HL-60 (cell line): ENCODE data around the gene POLD2.

Source experiments
- DNase-seq, 2 experiments: peaks; one replicate each; pipeline ENCODE4 v3.0.0-alpha.2; 2010 to 2020; ENCODE audit warnings: low read depth in 1 of 2, low spot score in 1 of 2
- H3K27ac ChIP-seq: fragments of 250-450 bp; sonication (Bioruptor Pico); replicated peaks from 2 replicates; pipeline ENCODE4 v1.5.1; 2020; ENCODE audit warnings: mild to moderate bottlenecking, moderate library complexity
- H3K27me3 ChIP-seq: fragments of 250-450 bp; sonication (Bioruptor Pico); 2 replicates; pipeline ENCODE4 v1.5.1; 2021; ENCODE audit warnings: mild to moderate bottlenecking, moderate library complexity; ENCODE audit not compliant: insufficient read depth, poor library complexity, severe bottlenecking
- H3K4me3 ChIP-seq: replicated peaks from 2 replicates; pipeline ENCODE4 v1.5.1; 2011; ENCODE audit warnings: mild to moderate bottlenecking, control low read depth, low read length; ENCODE audit not compliant: insufficient read depth
- CTCF ChIP-seq: IDR thresholded peaks from one replicate; pipeline ENCODE4 v1.5.1; 2011; ENCODE audit warnings: low read length, control low read depth, inconsistent platforms; ENCODE audit not compliant: insufficient read depth
- GABPA ChIP-seq: IDR thresholded peaks from 2 replicates; pipeline ENCODE4 v1.6.1; 2012; ENCODE audit warnings: low read depth
- POLR2AphosphoS5 ChIP-seq: IDR thresholded peaks from 2 replicates; pipeline ENCODE4 v1.6.1; 2012; ENCODE audit warnings: low read depth
- REST ChIP-seq: IDR thresholded peaks from 2 replicates; pipeline ENCODE4 v1.6.1; 2012; ENCODE audit warnings: low read depth; ENCODE audit not compliant: insufficient replicate concordance
- SPI1 ChIP-seq: IDR thresholded peaks from 2 replicates; pipeline ENCODE4 v1.6.1; 2012; ENCODE audit warnings: low read depth, mild to moderate bottlenecking, borderline replicate concordance

POLD2 gene

DNA sequence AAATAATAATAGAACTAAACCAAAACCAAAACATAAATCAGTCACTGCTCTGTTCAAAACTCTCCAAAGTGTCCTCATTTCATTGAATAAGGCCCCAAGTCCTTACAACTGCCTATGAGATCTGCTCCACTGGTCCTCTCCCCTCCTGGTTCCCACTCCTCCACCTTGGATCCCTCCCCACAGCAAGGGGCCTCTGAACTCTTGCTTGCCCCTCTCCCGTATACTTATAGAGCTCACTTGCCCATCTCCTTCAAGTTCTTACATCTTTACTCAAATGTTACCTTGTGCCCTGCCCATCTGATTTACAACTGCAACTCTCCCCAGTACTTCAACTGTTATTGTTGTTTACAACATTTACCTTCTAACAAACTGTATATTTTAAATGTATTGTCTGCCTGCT, 819 bp downstream of the POLD2 start:
- no peak for TF ChIP-seq GABPA
- no peak for TF ChIP-seq SPI1
- TF ChIP-seq POLR2AphosphoS5, result no peak; the same call in 1 of the 2 replicates
- TF ChIP-seq REST, result no peak
- H3K27me3 ChIP-seq, result no peaks in the 10 kb centered on the region
- peak overlapping the region; percentile 89 for H3K4me3 ChIP-seq
- no peak for DNase-seq
- peak overlapping the region; percentile 80 for H3K27ac ChIP-seq

DNA sequence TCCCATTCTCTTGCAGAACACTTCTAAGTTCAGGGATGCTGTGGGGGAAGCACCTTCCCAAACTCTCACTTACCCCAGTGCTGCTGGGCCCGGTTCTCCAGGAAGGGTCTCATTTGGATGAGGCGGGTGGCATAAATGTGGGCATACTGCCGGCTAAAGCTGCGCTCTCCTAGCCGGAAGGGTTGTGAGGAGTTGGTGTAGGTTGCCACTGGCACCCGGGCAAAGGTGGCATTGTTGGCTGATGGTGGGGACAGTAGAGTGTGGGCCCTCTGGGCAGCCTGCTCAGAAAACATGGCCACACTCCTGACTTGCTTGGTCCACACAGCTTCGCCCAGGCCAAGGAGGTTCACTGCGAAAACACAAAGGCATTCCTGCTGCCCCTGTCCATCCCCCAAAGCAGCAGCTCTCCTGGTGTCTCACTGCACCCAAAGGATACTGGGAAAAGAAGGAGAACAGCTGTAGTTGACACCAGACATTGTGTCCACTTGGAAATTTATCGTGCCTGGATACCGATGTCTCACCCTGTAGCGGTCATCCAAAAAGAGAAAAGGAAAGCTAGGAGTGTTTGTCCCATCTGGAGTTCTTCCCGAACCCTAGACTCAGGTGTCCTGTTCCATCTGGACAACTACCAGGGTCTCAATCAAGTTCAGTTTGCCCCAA, 1.5 kb downstream of the POLD2 start:
- Histone ChIP-seq H3K4me3 (no peak overlapping the region; the same call in 1 of the 2 replicates), H3K27me3 (no peaks in the 10 kb centered on the region), H3K27ac (no peak overlapping the region)
- no peak for DNase-seq
- TF ChIP-seq POLR2AphosphoS5 (no peak), GABPA (no peak), REST (no peak), CTCF (no peak), SPI1 (no peak)

DNA sequence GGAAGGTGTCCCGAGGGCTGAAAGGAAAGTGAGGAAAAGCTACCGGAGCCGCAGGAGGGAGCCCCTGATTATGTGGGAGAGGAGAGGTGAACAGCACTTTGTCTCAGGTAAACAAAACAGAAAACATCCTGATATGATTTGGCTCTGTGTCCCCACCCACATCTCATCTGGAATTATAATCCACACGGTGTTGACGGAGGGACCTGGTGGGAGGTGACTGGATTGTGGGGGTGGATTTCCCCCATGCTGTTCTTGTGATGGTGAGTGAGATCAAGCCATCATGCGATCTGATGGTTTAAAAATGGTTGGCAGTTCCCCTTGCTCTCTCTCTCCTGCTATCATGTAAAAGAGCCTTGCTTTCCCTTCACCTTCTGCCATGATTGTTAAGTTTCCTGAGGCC, 3.0 kb downstream of the POLD2 start:
- TF ChIP-seq POLR2AphosphoS5 (no peak), GABPA (no peak), SPI1 (no peak), REST (no peak), CTCF (no peak)
- Histone ChIP-seq H3K27ac (no peak overlapping the region), H3K27me3 (no peaks in the 10 kb centered on the region), H3K4me3 (no peak overlapping the region)
- no peak for DNase-seq
